Colon (tissue), 2 donors: ENCODE measurements around the gene CASP4.
A peak's percentile ranks its signal among the peaks of the same experiment; 100 is the strongest.
"Not testable (repeated sequence)": the region's sequence is repeated elsewhere in the genome, so short reads cannot be mapped to it uniquely, and the experiment has no call there.

Experiments used
- FAIRE-seq: peaks from 2 replicates; lab custom pipeline; 2012; peaks lifted over from hg19 to GRCh38; lab: Jason Lieb, UNC
- donor health status: control.
- donor health status: control.

Gene CASP4

DNA sequence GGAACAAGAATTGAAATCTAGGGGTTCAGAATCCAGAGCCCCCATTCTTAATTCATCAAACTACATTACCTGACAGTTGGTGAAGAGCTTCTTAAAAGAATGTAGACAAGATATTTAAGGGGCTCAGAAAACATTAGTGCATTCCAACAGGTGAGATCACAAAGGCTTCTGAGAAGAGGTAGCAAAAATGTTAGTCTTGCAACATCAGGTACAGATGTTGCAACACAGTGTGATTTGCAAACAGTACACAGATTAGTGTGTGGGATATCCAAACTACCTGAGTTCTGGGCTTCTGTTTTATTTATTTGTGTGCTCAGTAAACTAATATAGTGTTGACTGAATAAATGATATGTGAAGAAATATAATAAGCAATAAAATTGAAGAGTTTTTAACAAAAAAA lies 11.8 kb downstream of the CASP4 start:
- FAIRE-seq = no peak

DNA sequence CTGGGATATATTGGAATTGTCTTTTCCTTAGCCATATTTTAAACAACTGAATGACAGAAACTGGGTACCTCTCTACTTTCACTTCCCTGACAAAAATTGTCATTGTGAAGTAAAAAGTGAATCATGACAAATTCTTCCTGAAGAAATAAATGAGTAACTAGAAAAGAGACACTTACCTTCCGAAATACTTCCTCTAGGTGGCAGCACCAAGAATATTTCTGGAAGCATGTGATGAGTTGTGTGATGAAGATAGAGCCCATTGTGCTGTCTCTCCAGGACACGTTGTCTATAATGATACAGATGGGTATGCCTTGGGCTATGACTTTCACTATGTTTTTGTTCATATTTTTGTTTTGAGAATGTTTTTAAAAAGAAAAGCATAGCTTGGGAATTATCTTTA lies 21.5 kb downstream of the CASP4 start:
- no peak for FAIRE-seq

DNA sequence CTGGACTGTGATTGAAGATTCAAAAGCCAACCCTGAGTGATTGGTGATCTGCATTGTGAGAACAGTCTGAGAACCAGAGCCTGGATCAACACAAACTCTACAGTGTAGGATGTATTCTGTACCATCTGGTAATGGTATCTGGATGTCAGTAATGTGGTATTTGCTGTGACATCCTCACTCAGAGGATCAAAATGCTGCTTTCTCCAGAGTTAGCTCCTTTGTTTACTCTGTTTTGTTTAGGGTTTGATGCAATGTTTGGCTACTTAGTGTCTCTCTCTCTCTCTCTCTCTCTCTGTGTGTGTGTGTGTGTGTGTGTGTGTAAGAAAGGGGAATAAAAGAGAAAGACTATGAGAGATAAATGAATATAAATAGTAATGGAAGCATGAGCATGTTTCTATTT lies 24.3 kb downstream of the CASP4 start:
- FAIRE-seq = no peak

DNA sequence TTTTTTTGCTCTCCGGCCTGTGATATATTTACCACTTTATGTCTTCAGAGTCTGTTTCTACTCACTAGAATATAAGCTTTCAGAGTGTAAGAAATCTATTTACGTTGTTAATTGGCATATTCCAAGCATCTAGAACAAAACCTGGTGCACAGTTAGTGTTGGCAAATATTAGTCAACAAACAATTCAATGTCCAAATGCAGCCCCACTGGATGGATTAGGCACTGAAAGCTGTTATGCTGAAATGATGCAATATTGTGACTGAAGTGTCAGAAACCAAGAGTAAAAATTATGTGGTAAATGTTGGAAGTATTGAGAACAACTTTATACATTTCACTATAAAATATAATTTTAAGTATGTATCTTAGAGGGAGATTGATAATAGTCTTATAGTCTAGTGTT lies 24.8 kb downstream of the CASP4 start:
- FAIRE-seq = no peak

DNA sequence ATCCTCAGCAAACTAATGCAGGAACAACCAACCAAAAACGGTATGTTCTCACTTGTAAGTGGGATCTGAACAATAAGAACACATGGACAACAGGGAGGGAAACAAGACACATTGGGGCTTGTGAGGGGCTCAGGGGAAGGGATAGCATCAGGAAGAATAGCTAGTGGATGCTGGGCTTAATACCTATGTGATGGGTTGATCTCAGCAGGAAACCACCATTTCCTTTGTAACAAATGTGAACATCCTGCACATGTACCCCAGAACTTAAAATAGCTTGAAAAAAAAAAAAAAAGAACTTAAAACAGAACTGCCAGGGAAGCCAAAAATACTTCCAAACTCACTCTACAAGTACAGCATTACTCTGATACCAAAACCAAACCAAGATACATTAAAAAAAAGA lies 33.8 kb downstream of the CASP4 start:
- FAIRE-seq = no peak

DNA sequence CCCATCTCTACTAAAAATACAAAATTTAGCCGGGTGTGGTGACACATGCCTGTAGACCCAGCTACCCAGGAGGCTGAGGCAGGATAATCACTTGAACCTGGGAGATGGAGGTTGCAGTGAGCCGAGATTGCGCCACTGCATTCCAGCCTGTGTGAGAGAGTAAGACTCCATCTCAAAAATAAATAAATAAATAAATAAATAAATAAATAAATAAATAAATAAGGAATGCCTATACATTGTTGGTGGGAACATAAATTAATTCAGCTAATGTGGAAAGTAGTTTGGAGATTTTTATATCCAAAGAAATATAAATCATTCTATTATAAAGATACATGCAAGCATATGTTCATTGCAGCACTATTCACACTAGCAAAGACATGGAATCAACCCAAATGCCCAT lies 34.3 kb downstream of the CASP4 start:
- not testable (repeated sequence) for FAIRE-seq

DNA sequence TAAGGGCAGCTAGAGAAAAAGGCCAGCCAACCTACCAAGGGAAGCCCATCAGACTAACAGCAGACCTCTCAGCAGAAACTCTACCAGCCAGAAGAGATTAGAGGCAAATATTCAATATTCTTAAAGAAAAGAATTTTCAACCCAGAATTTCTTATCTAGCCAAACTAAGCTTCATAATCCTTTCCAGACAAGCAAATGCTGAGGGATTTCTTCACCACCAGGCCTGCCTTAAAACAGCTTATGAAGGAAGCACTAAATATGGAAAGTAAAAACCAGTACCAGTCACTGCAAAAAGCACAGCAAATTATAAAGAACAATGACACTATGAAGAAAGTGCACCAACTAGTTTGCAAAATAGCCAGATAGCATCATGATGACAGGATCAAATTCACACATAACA lies 39.6 kb downstream of the CASP4 start:
- no peak for FAIRE-seq

DNA sequence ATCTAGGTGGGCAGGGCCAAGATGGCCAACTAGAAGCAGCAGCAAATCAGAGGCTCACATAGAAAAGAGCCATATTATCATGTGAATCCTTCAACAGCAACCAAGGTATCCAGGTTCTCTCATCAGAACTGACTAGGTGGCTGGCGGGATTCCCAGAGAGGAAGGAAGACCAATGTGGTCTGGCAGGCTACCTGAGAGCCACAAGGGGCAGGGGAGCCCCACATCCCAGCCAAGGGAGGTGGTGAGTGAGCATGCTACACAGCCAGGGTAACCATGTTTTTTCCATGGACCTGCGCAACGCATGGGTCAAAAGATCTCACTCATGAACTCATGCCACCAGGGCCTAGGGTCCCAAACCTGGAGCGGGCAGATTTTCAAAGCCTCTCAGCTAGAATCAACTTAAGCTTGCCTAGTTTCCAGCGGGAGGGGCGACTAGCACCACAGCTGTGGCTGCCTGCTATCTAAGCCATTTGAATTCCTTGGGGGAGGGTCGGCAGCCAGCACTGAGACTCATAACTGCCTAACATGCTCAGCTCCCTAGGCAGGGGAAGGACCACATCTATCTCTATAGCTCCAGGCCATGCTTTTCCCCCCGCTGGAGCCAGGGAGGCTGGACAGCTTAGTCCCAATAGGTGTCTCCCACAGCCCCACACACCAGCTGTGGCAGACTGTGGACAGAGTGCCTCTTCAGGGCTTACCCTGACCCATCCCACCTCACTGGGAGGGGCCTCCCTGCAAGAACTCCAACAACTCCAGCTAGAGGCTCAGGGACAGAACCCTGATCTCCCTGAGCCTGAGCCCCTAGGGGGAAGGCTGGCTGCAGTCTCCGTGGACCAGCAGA lies 41.4 kb downstream of the CASP4 start:
- no peak for FAIRE-seq

DNA sequence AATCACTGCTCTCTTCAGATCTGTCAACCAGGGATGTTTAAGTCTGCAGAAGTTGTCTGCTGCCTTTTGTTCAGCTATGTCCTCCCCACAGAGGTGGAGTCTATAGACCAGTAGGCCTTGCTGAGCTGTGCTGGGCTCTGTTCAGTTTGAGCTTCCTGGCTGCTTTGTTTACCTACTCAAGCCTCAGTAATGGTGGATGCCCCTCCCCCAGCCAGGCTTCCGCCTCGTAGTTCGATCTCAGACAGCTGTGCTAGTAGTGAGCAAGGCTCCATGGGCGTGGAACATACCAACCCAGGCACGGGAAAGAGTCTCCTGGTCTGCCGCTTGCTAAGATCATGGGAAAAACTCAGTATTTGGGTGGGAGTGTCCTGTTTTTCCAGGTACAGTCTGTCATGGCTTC lies 42.5 kb downstream of the CASP4 start:
- no peak for FAIRE-seq

DNA sequence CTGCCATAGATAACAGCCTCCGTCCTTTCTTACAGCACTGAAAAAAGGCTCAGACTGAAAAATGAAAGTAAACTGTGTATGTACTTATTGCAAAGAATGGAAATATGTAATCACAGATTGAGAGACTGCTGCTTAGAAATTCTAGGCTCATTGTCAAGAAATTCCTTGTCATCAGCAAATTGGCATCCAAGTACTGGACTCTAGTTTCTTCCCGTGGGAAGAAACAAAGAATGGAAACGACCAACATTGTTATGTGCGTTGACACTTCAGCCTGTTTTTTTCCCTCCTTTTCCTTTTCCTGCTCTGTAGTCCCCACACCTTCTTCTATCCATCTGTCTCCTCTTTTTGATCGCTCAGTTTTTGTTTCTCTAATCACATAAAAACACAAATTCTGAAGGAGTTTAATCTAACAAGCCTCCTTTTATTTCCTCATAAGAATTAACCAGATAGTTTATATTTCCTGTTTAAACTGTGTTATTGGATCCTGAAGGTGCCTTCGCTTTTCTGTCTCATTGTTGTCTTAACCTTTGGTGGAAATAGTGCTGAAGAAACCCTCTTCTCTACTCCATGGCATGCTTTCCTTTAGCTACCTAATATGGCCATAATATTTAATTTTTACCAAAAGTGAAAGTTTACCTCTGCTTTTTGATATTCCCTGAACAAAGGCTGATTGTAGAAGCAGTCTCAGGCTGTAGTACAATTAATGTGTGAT lies 50.1 kb downstream of the CASP4 start:
- no peak for FAIRE-seq

DNA sequence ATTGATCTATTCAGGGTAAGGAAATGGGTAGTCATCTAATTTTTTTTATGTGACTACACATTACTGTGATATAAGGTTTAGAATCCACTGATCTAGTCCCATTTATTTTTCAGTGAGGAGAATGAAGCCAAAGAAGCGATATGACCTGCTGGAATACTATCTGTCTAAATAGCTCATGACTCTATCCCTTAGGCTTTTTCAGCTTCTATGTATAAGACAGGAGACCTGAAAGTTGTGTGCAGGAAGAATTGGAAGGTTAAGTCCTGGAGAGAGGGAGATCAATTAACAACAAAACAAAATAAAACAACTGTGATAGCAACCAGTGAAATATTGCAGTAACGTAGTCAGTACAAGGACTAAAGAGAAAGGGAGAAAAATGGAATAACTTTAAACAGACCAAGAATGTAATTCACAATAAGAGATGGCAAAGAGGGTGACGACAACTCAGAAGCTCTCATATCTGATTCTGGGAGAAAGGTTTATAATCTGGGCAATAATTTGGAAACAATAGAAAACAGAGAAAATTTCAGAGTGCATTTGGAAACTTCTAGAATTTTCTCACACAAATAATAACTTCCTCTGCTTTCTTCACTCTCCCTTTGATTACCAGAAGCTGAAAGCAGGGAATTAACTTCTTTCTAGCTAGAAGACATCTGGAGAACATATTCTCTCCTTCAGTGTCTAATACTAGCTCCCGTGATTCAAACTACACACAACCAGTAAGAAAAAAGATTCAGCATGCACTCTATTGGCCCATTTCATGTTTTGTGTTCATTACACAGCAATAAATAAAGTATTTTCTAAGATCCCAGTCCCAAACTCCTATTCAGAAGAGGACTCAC lies 50.9 kb downstream of the CASP4 start:
- no peak for FAIRE-seq

DNA sequence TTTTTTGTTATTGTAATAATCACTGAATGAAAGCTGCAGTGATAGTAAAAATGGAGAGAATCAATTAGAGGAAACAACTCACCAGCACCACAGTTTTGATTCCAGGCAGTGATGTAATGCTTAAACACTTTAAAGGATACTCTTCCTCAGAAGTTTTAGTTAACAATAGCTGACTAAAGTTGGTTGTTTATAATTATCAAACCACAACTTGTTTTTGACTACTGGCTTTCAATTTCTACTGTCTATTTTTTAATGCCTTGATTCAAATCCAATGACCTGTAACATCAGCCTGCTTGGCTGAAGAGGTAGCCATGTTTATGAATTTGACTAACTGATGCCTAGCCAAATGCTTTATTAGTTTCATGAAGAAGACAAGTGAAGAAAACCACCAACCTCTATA lies 51.9 kb downstream of the CASP4 start:
- peak; percentile 41 for FAIRE-seq

DNA sequence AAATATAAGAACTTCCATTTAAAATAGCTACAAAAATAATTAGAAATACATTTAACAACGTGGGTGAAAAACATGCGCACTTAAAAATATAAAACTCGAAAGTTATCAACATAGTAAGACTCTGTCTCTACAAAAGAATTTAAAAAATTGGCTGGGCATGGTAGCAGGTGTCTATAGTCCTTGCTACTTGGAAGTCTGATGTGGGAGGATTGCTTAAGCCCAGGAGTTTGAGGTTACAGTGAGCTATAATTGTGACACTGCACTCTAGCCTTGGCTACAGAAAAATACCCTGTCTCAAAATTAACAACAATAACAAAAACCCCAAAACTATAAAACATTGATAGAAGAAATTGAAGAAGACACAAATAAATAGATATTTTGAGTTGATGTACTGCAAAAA lies 56.3 kb downstream of the CASP4 start:
- FAIRE-seq = no peak

DNA sequence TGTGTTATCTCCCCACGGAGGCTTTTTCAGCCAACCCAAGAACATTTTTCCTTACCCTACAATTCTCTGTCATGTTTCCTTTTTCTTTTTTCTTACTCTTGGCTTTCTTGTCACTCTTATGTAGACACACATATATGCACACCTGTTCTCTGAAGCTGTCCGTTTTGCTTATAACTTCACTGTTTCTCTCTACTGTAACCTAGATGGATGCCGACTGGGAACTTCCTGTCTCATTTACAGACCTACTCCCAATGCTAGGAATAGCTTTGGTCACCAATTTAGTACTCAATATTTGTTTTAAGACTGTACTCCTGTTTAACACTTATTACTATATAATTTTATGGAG lies 60.2 kb downstream of the CASP4 start:
- no peak for FAIRE-seq

DNA sequence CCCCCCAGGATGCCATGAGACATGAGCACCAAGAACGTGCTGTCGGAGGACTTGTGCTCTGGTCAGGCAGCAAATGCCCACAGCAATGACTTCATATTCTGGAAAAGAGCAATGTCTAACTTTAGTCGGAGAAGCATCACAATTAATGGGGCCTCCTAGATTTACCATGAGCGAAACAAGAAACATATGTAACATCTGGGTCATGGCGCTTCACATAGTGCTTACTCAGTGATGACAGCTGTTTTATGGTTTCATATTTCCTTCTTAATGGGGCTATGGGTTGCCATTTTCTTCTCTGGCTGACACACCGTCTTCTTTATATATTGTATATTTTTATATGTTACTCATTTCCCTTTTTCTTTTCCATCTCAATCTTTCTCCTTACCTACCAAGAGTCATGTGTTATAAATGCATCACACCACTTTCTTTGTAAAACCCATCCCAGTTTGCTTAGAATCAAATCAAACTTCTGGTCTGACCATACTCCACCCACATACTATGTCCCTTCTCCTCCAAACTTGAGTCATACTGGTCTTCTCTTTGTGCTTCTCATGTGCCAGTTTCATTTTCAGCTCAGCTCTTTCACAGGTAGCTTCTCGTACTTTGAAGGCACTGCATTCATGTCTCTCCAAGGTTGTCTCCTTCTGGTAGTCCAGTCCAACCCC lies 60.7 kb downstream of the CASP4 start:
- FAIRE-seq = no peak

DNA sequence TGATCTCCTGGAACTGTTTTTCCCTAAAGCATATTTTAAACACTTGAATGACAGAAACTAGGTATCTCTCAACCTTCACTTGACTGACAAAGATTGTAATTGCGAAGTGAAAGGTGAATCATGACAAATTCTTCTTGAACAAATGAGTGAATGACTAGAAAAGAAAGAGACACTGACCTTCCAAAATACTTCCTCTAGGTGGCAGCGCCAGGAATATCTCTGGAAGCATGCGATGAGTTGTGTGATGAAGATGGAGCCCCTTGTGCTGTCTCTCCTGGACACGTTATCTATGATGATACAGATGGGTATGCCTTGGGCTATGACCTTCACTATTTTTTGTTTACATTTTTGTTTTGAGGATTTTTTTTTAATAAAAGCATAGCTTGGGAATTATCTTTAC lies 63.1 kb downstream of the CASP4 start:
- FAIRE-seq = no peak

DNA sequence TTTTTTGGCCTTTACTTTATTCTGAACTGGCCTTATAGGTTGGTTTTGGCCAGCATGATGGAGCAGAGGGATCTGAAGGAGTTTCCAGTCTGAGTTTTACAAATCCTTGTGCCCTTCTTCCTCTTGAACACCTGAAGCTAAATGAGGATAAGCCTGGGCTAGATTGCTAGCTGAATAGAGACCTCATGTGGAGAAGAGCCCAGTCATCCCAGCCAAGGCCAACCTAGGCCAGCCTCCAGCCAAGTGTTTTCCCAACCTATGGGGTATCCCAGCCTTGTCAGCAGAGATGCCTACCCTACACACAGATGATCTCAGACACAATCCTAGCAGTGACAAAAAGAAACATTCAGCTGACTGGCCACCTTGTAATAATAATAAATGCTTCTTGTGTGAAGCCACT lies 69.1 kb downstream of the CASP4 start:
- no peak for FAIRE-seq

DNA sequence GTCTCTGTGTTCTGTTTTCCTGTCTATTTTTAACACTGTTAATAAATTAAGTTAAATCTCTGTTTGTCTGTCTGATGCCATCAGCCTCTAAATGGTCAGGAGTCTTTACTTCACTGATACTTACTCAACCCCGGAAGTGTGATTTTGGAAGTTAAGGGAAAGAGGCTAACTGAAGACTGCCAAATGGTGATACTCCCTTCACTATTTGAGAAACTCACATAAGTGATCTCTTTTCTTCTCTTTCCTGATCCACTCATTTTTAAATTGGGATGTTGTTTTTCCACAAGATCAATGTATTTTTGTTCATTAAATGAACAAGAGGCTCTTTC lies 69.7 kb downstream of the CASP4 start:
- FAIRE-seq = no peak

DNA sequence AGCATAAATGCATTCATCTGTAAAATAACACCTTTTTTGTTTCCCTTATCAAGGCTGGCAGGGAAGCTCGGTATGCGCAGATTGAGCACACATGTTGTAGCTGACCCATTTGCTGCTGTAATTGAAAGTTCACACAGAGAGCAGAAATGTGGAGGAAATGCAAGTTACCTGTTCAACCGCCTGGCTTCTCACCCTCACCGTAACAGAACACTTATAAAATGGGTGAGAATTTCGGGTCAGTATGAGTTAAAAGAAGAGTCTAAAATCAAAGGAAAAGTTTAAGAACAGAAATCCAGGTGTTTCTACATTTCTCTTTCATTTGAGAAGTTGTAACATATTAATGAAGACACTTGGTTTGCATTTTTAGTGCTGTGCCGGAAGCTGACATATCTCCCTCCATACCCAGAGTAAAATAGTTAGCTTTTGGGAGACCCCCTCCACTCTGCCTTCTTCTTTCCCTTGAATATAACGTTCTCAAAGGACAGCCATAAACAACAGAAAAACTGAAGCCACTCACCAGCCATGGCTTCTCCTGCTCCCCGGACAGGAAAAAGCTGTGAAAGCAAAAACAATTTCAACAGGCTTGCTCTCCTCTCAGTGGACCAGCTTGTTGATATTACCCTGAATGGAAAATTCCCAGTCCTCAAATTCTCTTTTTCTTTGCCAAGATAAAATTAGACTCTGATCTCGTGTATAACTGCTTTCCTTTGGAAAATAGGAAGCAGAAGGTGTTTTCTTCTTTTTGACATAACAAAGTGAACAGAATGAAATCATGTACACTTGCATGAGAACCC lies 70.3 kb downstream of the CASP4 start, which contains the start of gene CASP12:
Gene CASP12 (minus strand): TSS at position 570 of the 794 bp plus-strand sequence.
- no peak for FAIRE-seq

DNA sequence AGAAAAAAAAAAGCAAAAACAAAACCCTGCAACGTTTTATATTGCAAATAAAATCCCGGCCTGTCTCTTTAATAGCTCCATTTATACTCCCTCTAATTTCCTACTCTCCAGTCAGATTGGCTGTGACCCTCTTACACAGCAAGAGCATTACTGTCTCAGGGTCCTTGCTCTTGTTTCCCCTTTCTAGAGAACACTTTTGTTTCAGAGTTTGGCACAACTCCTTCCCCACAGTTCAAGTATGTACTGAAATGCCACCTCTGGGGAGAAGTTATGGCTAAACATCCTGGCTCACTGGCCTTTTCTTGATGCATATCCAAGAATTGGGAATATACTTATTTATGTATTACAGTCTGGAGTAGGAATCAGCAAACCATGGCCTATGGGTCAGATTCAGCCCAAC lies 72.7 kb downstream of the CASP4 start:
- FAIRE-seq = no peak

DNA sequence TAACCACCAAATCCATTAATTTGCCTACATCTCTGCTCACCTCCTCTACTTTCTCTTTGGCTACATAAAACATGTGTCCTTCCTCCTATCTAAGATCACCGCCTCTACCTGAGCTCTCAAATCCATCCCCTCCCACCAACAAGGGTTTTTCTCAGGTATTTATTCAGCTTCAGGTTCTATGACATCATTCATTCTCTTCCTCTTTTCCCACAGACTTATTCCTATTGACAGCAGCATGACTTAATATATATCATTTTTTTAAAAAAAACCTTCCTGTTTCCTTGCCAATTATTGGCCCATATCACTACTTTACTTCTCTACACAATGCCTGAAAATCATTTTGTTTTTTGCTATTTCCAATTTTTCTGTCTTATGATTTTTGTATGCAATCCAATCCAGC lies 74.5 kb downstream of the CASP4 start:
- no peak for FAIRE-seq
